Measurements from ENCODE around the gene NEK7. TPM values are rescaled to one million over a fixed set of nuclear protein-coding genes. Genes with fewer than 3 reads are reported as not detected.

The NEK7 gene
- total and polyA plus RNA-seq, 10 donors, result 16.9 to 120 (median 73.2) TPM

DNA sequence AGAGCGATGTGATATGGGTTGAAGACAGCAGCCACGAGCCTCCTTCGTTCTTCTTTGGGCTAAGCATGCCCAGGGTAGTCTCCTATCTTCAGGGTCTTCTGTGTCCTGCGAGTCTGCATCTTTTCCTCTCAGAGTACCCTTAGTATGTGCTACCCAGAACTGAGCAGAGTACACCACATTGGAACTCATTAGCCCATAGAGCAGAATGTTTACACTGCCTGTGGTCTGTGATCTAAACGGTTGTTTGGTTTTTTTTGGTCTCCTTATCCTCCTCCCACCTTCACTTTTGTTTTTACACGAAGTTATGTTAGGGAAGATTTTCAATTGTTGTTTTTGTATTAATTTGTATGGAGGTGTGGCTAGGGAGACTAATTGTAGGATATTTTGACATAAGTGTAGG, 126.4 kb downstream of the NEK7 start:
- WGBS, 5 donors, result 77 to 82% (median 77%) methylated on average over 6 of the region's 6 CpGs
- Histone ChIP-seq H3K36me3 (peaks cover 0 to 50% (median 11%) of the 10 kb centered on the region in 6 donors), H3K9me3 (no peaks in the 10 kb centered on the region), H3K27ac (no peak overlapping the region), H3K4me3 (no peak overlapping the region), H3K27me3 (replicated peaks in 1 of 7) (no peaks in the 10 kb centered on the region), H3K4me1 (peaks cover 0 to 7% (median 0%) of the 10 kb centered on the region in 6 donors)
- intact Hi-C loops (cut with DNase I; ENCODE audit: low total_unique reads), result no loop called here
- DNase-seq, result no peak
- TF ChIP-seq POLR2A (IDR thresholded peaks at IDR 0.05) (no peak), POLR2AphosphoS5 (IDR thresholded peaks at IDR 0.05) (no peak)
- TF ChIP-seq, protein P1, sequence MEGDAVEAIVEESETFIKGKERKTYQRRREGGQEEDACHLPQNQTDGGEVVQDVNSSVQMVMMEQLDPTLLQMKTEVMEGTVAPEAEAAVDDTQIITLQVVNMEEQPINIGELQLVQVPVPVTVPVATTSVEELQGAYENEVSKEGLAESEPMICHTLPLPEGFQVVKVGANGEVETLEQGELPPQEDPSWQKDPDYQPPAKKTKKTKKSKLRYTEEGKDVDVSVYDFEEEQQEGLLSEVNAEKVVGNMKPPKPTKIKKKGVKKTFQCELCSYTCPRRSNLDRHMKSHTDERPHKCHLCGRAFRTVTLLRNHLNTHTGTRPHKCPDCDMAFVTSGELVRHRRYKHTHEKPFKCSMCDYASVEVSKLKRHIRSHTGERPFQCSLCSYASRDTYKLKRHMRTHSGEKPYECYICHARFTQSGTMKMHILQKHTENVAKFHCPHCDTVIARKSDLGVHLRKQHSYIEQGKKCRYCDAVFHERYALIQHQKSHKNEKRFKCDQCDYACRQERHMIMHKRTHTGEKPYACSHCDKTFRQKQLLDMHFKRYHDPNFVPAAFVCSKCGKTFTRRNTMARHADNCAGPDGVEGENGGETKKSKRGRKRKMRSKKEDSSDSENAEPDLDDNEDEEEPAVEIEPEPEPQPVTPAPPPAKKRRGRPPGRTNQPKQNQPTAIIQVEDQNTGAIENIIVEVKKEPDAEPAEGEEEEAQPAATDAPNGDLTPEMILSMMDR (IDR thresholded peaks at IDR 0.05 in 8 of 11, conservative IDR thresholded peaks at IDR 0.05 in 3 of 11), result no peak

DNA sequence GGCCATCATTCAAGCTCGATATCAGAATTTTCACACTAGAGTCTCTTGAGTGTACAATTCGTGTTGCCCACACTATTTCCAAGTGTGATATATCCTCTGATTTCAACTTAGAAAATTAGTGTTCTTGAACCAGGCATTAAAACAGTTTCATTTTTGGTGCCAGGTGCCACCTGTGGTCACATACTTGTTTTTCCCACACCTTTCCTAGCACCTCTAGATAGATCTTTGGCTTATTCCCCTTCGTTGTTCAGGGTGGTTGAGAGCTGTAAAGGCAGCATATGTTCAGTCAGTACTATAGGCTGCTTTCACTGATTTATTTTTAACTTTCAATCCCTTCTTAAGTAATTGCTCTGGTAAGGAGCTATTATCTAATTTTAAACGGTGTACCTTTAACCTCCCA, 131.1 kb downstream of the NEK7 start:
- no peak for DNase-seq
- peaks cover 0 to 45% (median 5%) of the 10 kb centered on the region in 6 donors for H3K36me3 ChIP-seq
- TF ChIP-seq POLR2AphosphoS5 (IDR thresholded peaks at IDR 0.05) (no peak), POLR2A (IDR thresholded peaks at IDR 0.05) (no peak)
- TF ChIP-seq, protein P1 (IDR thresholded peaks at IDR 0.05 in 8 of 11, conservative IDR thresholded peaks at IDR 0.05 in 3 of 11), result no peak
- H3K27me3 ChIP-seq (replicated peaks in 1 of 7), result no peaks in the 10 kb centered on the region
- no peak overlapping the region for H3K27ac ChIP-seq
- no peaks in the 10 kb centered on the region for H3K9me3 ChIP-seq
- intact Hi-C loops (cut with DNase I; ENCODE audit: low total_unique reads), result no loop called here
- peaks cover 0 to 28% (median 7%) of the 10 kb centered on the region in 6 donors for H3K4me1 ChIP-seq
- no peak overlapping the region for H3K4me3 ChIP-seq
- 87 to 93% (median 91%) methylated on average over 4 of the region's 4 CpGs for WGBS, 5 donors

DNA sequence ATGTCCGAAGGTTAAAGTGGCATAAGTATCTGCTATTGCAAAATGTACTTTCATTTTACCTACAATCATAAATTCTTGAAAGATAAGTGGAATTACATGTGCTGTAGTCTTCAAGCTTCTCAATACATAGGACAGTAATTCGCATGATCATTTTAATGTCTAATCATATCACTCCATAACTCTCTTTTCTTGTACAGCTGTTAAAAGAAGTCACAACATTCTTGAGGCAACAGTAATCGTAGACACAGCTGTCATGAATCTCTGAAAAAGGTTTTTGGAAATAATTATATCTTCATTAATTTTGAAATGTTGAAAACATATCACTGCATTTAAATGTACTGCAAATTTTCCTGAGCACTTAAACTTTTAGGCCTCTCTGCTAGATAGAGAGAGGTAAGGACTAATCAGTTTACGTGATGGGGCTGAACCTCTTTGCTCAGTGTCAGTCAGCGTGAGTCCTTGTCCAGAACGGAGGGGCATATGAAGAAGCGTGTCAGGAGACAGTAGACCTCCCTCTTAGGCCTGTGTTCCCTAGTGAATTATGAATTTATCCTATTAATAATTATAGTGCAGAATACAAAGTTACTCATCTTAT, 133.4 kb downstream of the NEK7 start:
- TF ChIP-seq, protein P1 (IDR thresholded peaks at IDR 0.05 in 8 of 11, conservative IDR thresholded peaks at IDR 0.05 in 3 of 11), result no peak
- no peak for TF ChIP-seq POLR2AphosphoS5 (IDR thresholded peaks at IDR 0.05)
- TF ChIP-seq POLR2A (IDR thresholded peaks at IDR 0.05), result no peak
- no peaks in the 10 kb centered on the region for H3K27me3 ChIP-seq (replicated peaks in 1 of 7)
- H3K27ac ChIP-seq, result peak overlapping the region in 4 of 8 donors; percentile 2 to 17 (median 10)
- no peak overlapping the region for H3K4me3 ChIP-seq
- 71 to 86% (median 77%) methylated on average over 7 of the region's 7 CpGs for WGBS, 5 donors
- H3K36me3 ChIP-seq, result peaks cover 0 to 46% (median 4%) of the 10 kb centered on the region in 6 donors
- DNase-seq, result no peak
- intact Hi-C loops (cut with DNase I; ENCODE audit: low total_unique reads), result no loop called here
- no peaks in the 10 kb centered on the region for H3K9me3 ChIP-seq
- peaks cover 0 to 24% (median 7%) of the 10 kb centered on the region in 6 donors for H3K4me1 ChIP-seq

DNA sequence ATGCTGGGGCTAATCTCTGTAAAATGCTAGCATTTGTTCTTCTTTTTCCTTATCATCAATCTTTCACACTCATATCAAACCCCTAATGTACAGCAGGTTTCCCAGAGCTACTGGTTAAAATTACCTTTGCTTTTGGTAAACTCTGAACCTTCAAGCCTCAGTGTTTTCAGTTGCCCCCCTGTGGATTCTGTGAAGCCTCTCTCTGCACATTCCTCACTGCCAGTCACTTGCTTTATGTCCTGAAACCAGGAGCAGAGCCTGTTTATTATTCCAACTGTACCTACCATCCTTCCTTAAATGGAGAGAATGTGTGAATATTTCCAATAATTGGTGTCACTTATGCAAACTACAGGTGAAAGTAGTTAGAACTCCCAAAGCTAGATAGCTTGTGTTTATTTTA, 134.2 kb downstream of the NEK7 start:
- TF ChIP-seq, protein P1 (IDR thresholded peaks at IDR 0.05 in 8 of 11, conservative IDR thresholded peaks at IDR 0.05 in 3 of 11), result no peak
- no peak for TF ChIP-seq POLR2A (IDR thresholded peaks at IDR 0.05)
- no peak for TF ChIP-seq POLR2AphosphoS5 (IDR thresholded peaks at IDR 0.05)
- H3K27ac ChIP-seq, result no peak overlapping the region
- H3K27me3 ChIP-seq (replicated peaks in 1 of 7), result no peaks in the 10 kb centered on the region
- no peak for DNase-seq
- intact Hi-C loops (cut with DNase I; ENCODE audit: low total_unique reads), result no loop called here
- H3K36me3 ChIP-seq, result peaks cover 0 to 48% (median 4%) of the 10 kb centered on the region in 6 donors
- peaks cover 0 to 27% (median 7%) of the 10 kb centered on the region in 6 donors for H3K4me1 ChIP-seq
- H3K4me3 ChIP-seq, result no peak overlapping the region
- no peaks in the 10 kb centered on the region for H3K9me3 ChIP-seq

All from spleen (tissue), 11 donors.